Measurements from ENCODE around the gene ABR.
"Not testable (repeated sequence)": the region's sequence is repeated elsewhere in the genome, so short reads cannot be mapped to it uniquely, and the experiment has no call there.

The ABR gene

DNA sequence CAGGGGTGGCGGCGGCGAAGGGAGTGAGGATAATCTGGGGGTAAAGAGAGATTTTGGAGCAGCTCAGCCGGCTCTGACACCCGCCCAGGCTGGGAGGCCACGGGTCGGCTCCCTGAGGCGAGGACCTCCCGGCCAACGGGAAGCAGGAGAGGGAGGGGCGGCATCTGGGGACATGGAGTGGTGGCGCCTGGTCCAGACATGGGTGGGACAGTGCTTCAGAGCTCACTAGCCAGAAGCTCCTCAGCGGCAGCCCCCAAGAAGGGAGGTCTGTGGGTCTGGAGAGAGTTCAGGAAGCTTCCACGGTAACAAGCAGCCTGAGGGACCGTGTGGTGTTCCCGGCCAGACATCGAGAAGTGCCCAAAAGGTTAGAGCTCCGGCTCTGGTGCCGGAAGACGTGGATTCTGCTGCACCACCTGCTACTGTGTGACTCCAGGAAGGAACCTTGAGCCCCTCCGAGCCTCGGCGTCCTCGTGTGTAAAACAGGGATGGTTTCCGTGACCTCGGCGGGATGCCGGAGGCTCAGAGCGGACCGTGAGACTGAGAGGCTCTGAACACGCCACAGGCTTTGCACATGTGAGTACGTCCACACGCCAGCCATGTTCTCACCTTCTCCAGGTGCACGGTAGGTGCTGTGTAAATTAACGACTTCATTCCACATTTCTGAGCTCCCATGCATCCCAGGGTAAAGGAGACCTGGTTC is 126.0 kb downstream of the ABR start:
- TF ChIP-seq, protein P1, sequence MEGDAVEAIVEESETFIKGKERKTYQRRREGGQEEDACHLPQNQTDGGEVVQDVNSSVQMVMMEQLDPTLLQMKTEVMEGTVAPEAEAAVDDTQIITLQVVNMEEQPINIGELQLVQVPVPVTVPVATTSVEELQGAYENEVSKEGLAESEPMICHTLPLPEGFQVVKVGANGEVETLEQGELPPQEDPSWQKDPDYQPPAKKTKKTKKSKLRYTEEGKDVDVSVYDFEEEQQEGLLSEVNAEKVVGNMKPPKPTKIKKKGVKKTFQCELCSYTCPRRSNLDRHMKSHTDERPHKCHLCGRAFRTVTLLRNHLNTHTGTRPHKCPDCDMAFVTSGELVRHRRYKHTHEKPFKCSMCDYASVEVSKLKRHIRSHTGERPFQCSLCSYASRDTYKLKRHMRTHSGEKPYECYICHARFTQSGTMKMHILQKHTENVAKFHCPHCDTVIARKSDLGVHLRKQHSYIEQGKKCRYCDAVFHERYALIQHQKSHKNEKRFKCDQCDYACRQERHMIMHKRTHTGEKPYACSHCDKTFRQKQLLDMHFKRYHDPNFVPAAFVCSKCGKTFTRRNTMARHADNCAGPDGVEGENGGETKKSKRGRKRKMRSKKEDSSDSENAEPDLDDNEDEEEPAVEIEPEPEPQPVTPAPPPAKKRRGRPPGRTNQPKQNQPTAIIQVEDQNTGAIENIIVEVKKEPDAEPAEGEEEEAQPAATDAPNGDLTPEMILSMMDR (IDR thresholded peaks at IDR 0.05; ENCODE audit: low read depth, low read length, missing control alignments), result no peak
- no peak for DNase-seq (ENCODE audit: low read depth)
- H3K4me3 ChIP-seq (ENCODE audit: low read depth, low read length), result no peak overlapping the region

- no peak overlapping the region for H3K4me3 ChIP-seq (ENCODE audit: low read depth, low read length)
- DNase-seq (ENCODE audit: low read depth), result no peak
- TF ChIP-seq, protein P1 (IDR thresholded peaks at IDR 0.05; ENCODE audit: low read depth, low read length, missing control alignments), result no peak
Observed at GRCh38 chr17:1050996-1051925, 128.5 kb downstream of the ABR start.

DNA sequence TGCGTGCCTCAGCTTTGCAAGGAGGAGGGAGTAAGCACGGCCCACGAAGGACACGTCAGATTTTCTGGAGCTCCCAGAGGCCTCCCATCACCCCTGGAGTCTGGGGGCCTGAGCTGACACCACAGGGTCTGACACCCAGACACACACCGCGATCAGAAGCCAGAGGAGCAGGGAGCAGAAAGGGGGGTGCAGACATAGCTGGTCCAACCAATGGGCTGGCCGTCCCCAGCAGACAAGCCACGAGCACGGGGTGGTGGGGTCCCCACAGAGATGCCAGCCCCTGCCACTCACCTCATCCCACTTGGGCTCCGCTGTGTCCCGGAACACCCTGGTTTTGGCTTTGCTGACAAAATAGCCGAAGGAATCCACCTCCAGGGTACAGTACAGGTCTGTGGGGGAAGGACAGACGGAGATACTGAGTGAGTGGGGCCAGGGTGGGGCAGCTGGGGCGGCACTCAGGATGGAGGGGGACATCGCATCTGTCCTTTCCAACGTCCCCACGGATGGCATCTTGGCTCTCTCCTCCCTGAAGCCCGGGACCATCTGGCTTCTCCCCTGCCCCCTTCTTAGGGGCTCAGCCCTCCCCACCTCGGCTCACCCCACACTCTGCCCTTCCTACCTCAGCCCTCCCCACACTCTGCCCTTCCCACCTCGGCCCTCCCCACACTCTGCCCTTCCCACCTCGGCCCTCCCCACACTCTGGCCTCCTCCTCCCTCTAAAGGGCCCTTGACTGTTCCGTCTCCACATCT is 129.4 kb downstream of the ABR start:
- DNase-seq (ENCODE audit: low read depth), result no peak
- TF ChIP-seq, protein P1 (IDR thresholded peaks at IDR 0.05; ENCODE audit: low read depth, low read length, missing control alignments), result no peak
- no peak overlapping the region for H3K4me3 ChIP-seq (ENCODE audit: low read depth, low read length)

- DNase-seq (ENCODE audit: low read depth), result no peak
- no peak overlapping the region for H3K4me3 ChIP-seq (ENCODE audit: low read depth, low read length)
- TF ChIP-seq, protein P1 (IDR thresholded peaks at IDR 0.05; ENCODE audit: low read depth, low read length, missing control alignments), result no peak
Observed at GRCh38 chr17:1049446-1050225, 130.1 kb downstream of the ABR start.

DNA sequence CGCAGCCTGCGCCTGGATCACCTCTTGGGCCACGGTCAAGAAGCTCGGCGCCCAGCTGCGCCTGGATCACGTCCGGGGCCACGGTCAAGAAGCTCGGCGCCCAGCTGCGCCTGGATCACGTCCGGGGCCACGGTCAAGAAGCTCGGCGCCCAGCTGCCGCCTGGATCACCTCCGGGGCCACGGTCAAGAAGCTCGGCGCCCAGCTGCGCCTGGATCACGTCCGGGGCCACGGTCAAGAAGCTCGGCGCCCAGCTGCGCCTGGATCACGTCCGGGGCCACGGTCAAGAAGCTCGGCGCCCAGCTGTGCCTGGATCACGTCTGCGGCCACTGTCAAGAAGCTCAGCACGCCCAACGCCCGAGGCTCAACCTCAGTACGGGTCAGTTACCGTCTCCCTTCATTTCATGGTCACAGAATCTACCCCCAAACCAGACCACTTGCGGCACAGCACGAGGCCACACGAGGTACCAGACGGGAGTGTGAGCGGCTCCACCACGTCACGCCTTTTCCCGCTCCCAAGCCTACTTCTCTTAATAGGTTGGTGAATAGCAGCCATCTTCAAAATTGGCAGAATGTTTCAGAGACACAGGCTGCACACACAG is 131.2 kb downstream of the ABR start:
- DNase-seq (ENCODE audit: low read depth); H3K4me3 ChIP-seq (ENCODE audit: low read depth, low read length): not testable (repeated sequence)

- DNase-seq (ENCODE audit: low read depth), result no peak
- TF ChIP-seq, protein P1 (IDR thresholded peaks at IDR 0.05; ENCODE audit: low read depth, low read length, missing control alignments), result no peak
- no peak overlapping the region for H3K4me3 ChIP-seq (ENCODE audit: low read depth, low read length)
Observed at GRCh38 chr17:1047879-1048470, 131.8 kb downstream of the ABR start.

Measured in GM12864 (cell line).